ENCODE measurements around the gene IL1A. TPM values are rescaled to one million over a fixed set of nuclear protein-coding genes. Genes with fewer than 3 reads are reported as not detected.

IL1A gene
- total RNA-seq, 1 experiment from 2014 or later: 0.38 TPM

DNA sequence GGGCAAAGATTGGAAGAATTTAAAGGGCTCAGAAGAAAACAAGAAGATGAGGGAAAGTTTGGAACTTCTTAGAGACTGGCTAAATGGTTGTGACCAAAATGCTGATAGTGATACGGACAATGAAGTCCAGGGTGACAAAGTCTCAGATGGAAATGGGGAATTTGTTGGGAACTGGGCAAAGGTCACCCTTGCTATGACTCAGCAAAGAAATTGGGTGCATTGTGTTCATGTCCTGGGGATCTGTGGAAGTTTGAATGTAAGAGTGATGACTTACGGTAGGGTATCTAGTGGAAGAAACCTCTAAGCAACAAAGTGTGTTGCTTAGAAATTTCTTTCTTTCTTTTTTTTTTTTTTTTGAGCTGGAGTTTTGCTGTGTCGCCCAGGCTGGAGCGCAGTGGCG is 6.0 kb upstream of the IL1A start:
- Histone ChIP-seq H3K27me3 (ENCODE audit: control insufficient read depth, insufficient read depth, low read length) (no peaks in the 10 kb centered on the region), H3K36me3 (replicated peaks; ENCODE audit: control insufficient read depth, insufficient read depth, low read length) (no peaks in the 10 kb centered on the region), H3K4me3 (ENCODE audit: insufficient read depth, low read depth, low read length) (no peak overlapping the region)
- DNase-seq: no peak

DNA sequence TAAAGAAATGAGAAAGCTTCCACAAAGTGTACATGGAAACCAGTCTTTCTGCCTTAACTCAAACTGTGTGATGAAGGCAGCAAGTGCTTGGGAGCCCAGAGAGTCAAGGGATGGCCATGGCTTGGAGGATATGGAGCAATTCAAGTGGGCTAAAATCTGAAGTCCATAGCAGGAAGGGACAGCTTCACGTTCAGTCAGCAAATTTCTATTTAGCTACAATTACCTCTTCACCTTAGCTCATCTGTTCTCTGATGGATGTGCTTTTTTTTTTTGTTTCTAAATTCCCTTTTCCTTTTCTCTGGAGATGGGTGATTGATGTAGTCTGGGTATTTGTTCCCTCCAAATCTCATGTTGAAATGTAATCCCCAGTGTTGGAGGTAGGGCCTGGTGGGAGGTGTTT is 4.9 kb upstream of the IL1A start:
- DNase-seq: no peak
- no peak overlapping the region for H3K4me3 ChIP-seq (ENCODE audit: insufficient read depth, low read depth, low read length)

DNA sequence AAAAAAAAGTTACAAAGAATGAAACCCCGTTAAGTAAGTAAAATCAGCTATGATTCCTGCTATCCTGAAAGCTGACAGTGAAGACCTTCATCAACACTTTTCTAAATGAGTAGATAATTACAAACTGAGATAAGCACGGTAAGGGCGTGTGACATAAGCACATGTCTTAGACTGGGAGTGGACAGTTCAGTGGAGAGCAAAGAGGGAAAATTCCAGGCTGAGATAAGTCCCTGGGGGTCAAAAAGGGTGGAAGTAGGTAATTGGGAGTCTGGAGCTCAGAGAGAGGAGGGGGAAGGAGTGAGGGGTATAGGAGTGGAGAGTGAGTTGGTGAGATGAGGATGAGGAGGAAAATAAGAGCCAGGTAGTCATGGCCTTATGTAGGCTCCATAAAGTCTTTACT is 4.4 kb upstream of the IL1A start:
- H3K27me3 ChIP-seq (ENCODE audit: control insufficient read depth, insufficient read depth, low read length): no peaks in the 10 kb centered on the region
- H3K4me3 ChIP-seq (ENCODE audit: insufficient read depth, low read depth, low read length): no peak overlapping the region
- DNase-seq: no peak
- no peaks in the 10 kb centered on the region for H3K36me3 ChIP-seq (replicated peaks; ENCODE audit: control insufficient read depth, insufficient read depth, low read length)

More for the DNA sequence above, 4.9 kb upstream of the IL1A start:
- Histone ChIP-seq H3K27me3 (ENCODE audit: control insufficient read depth, insufficient read depth, low read length) (no peaks in the 10 kb centered on the region), H3K36me3 (replicated peaks; ENCODE audit: control insufficient read depth, insufficient read depth, low read length) (no peaks in the 10 kb centered on the region)

DNA sequence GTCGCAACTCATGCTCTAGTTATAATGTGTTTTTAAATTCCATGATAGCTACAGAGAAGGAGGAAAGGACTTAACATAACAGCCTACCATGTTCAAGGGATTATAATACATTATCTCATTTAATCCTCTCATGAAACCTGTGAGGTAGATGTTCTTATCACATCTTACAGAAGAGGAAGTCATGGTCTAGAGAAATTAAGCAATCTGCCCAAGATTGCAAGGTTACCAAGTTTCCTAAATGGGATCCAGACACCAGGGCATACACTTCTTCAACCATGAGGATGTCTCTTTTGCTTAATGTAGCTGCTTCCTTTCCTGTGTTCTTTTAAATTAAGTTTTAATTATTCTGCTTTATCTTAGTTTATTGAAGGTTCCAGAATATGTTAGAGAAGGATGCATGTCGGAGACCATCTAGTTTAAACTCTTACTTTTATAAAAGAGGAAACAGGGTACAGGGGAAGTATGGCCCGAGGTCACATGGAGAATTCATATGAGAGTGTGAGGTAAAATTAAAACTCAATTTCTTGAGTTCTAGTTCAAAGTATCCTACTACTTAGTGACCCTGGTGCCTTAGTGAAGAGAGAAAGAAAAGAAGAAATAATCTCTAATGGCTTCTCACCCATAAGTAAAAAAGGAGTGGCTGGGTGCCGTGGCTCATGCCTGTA is 3.6 kb upstream of the IL1A start:
- no peak overlapping the region for H3K4me3 ChIP-seq (ENCODE audit: insufficient read depth, low read depth, low read length)
- H3K36me3 ChIP-seq (replicated peaks; ENCODE audit: control insufficient read depth, insufficient read depth, low read length): no peaks in the 10 kb centered on the region
- no peak for DNase-seq
- no peaks in the 10 kb centered on the region for H3K27me3 ChIP-seq (ENCODE audit: control insufficient read depth, insufficient read depth, low read length)

DNA sequence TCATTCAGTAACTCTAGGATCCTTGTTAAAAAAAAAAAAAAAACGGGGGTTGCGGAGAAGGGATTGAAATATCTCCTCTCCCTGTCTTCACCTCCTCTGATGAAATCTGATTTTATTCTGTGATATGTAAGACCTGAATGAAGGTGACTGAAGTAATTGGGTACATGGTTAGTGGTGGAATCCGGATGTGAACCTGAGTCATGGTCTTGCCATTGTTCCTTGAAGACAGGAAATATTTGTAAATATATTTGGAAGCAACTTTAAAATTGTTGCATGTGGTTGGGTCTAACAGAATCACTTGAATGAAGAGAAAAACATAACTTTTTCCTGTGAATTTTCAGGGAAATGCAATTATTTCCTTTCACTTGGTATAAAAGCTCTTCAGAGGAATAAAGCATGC is 3.0 kb upstream of the IL1A start:
- DNase-seq: no peak
- H3K27me3 ChIP-seq (ENCODE audit: control insufficient read depth, insufficient read depth, low read length): no peaks in the 10 kb centered on the region
- H3K4me3 ChIP-seq (ENCODE audit: insufficient read depth, low read depth, low read length): no peak overlapping the region
- no peaks in the 10 kb centered on the region for H3K36me3 ChIP-seq (replicated peaks; ENCODE audit: control insufficient read depth, insufficient read depth, low read length)

DNA sequence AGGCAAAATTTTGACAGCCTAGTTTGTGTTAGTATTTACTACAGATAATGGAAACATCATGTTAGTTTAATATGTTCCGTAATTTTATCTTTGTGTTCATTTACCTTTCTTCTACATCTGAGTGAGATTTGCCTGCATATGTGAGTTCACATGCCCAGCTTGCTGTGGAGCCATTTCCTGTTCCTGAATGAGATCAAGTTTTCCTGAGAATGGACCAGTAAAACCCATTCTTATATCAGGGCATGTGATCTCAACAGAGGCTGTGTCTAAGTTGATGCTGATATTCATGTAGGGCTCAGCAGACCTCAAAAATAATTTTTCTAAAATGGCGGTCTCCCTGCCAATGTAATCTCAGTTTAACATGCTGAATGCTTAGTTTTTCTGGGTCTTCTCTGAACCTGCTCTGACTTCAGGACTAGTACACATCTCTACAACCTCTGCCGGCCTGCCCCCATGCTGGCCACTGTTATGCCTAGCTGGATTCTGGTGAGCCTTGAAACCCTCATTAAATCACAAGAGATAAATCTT is 1.0 kb downstream of the IL1A start:
- no peak for DNase-seq
- H3K4me3 ChIP-seq (ENCODE audit: insufficient read depth, low read depth, low read length): no peak overlapping the region
- H3K27me3 ChIP-seq (ENCODE audit: control insufficient read depth, insufficient read depth, low read length): no peaks in the 10 kb centered on the region
- H3K36me3 ChIP-seq (replicated peaks; ENCODE audit: control insufficient read depth, insufficient read depth, low read length): no peaks in the 10 kb centered on the region

DNA sequence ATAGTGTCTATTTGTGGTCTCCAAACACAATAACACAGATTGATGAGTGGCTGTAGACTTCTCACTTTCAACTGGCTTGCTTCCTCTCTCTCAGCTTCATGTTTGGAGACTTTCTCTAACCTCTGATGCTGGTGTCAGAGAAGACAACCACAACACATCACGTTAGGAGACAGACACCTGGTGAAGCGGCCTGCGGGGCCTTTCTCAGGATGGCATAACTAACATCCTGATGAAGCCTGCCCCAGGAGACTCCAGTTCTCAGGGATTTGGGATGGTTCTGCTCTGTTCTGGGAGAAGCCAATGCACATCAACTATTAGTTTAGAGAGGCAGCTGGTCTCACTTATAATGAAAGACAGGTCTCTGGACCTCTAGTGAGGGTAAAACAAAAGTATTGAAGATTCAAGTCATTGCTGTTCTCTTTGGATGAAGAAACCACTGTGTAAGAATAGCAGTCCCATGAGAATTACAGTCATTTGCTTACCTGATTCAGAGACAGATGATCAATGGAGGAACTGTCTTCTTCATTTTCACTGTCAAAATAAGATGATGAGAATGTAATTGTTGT is 2.0 kb downstream of the IL1A start:
- Histone ChIP-seq H3K36me3 (replicated peaks; ENCODE audit: control insufficient read depth, insufficient read depth, low read length) (no peaks in the 10 kb centered on the region), H3K27me3 (ENCODE audit: control insufficient read depth, insufficient read depth, low read length) (no peaks in the 10 kb centered on the region), H3K4me3 (ENCODE audit: insufficient read depth, low read depth, low read length) (no peak overlapping the region)
- DNase-seq: no peak

DNA sequence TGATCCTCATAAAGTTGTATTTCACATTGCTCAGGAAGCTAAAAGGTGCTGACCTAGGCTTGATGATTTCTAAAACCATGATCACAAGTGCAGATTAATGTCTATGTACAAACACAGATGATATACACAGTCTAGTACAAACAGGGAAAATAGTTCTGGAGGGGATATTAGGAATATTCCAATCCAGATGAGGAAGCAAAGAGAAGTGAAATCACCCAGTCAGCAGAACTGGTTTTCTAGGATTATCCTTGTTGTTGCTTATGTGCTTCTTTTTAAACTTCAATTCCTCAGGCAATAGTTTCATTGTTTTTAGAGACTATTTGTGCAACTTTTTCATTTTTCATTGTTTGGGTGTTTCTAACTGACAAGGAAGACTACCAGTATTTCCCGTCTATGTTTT is 4.7 kb downstream of the IL1A start:
- no peaks in the 10 kb centered on the region for H3K36me3 ChIP-seq (replicated peaks; ENCODE audit: control insufficient read depth, insufficient read depth, low read length)
- no peaks in the 10 kb centered on the region for H3K27me3 ChIP-seq (ENCODE audit: control insufficient read depth, insufficient read depth, low read length)
- H3K4me3 ChIP-seq (ENCODE audit: insufficient read depth, low read depth, low read length): no peak overlapping the region
- no peak for DNase-seq

DNA sequence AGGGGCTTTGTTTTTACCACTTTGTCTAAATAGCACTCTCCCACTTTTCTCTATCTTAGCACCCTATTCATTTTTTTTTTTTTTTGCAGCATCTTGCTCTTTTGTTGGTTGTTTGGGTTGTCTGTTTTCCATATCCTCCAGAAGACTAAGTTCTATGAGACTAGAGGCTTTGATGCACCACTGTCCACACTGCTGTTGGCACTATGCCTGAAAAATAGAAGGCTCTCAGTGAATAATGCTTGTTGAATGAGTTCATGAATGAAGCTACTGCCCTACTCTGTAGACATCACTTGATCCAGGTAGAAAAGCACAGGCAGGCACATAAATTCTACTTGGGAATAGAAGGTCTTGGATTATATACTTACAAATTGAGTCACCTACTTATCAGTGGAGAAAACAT is 7.3 kb downstream of the IL1A start:
- no peak for DNase-seq
- no peak overlapping the region for H3K4me3 ChIP-seq (ENCODE audit: insufficient read depth, low read depth, low read length)
- no peaks in the 10 kb centered on the region for H3K27me3 ChIP-seq (ENCODE audit: control insufficient read depth, insufficient read depth, low read length)
- no peaks in the 10 kb centered on the region for H3K36me3 ChIP-seq (replicated peaks; ENCODE audit: control insufficient read depth, insufficient read depth, low read length)

DNA sequence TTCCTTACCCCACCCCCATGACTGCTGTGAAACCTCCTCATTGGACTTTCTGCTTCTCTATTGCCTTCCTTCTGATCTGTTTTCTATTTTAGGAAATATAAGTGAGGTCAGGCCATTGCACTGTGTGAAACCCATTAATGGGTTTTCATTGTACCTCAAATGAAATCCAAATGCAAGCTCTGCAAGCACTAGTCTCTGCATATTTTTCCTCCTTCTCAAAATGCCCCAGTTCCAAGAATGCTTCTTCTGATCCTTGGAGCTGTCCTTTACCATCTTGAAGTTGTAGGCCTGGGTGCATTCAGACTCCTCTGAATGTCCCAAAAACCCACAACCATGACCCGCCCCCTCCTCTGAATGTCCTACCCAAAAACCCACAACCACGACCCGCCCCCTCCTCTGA is 8.2 kb downstream of the IL1A start:
- Histone ChIP-seq H3K36me3 (replicated peaks; ENCODE audit: control insufficient read depth, insufficient read depth, low read length) (no peaks in the 10 kb centered on the region), H3K4me3 (ENCODE audit: insufficient read depth, low read depth, low read length) (no peak overlapping the region), H3K27me3 (ENCODE audit: control insufficient read depth, insufficient read depth, low read length) (no peaks in the 10 kb centered on the region)
- DNase-seq: no peak

DNA sequence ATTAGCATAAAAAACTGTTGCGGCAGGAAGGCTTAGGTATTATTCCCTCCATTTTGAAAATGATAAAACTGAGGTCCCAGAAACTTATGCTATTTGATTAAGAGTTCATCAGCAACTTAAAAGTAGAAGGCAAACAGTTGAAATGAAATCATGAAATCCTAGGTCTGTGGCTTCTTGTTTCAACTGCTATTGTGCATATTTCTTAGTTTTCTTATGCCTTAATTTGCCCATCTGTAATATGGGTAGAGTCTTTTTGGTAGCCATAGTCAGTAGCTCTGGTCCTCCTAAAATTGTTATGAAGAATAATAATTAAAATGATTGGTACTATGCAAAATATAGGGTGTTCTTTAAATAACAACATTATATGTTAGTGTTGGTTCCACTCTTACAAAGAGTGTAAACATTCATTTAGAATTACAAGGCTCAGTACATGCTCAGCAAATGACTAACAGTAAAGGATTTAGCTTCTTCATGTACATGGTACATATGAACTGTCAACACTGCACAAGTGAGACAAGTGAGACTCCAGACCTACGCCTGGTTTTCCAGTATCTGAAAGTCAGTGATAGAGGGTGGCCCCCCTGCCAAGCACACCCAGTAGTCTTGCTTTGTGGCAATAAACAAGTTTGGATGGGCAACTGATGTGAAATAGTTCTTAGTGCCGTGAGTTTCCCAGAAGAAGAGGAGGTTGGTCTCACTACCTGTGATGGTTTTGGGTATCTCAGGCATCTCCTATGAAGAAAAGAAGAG is 9.6 kb downstream of the IL1A start:
- no peaks in the 10 kb centered on the region for H3K27me3 ChIP-seq (ENCODE audit: control insufficient read depth, insufficient read depth, low read length)
- DNase-seq: no peak
- no peak overlapping the region for H3K4me3 ChIP-seq (ENCODE audit: insufficient read depth, low read depth, low read length)
- no peaks in the 10 kb centered on the region for H3K36me3 ChIP-seq (replicated peaks; ENCODE audit: control insufficient read depth, insufficient read depth, low read length)

DNA sequence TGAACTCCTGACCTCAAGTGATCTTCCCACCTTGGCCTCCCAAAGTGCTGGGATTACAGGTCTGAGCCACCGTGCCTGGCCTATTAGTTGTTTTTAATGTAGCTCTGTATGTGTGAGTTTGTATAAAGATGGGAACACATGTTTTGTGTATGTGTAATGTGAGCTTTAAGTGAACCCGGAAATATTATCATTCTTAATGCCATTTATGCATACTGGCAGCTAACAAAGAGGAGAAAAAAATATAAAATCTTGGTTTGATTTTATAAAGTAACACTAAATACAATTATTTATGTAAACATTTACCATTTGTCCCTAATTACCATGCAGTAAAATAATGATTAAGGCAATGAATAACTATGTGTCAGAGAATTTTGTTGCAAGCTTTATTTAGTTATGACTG is 10.7 kb downstream of the IL1A start:
- Histone ChIP-seq H3K36me3 (replicated peaks; ENCODE audit: control insufficient read depth, insufficient read depth, low read length) (no peaks in the 10 kb centered on the region), H3K4me3 (ENCODE audit: insufficient read depth, low read depth, low read length) (no peak overlapping the region), H3K27me3 (ENCODE audit: control insufficient read depth, insufficient read depth, low read length) (no peaks in the 10 kb centered on the region)
- DNase-seq: no peak

DNA sequence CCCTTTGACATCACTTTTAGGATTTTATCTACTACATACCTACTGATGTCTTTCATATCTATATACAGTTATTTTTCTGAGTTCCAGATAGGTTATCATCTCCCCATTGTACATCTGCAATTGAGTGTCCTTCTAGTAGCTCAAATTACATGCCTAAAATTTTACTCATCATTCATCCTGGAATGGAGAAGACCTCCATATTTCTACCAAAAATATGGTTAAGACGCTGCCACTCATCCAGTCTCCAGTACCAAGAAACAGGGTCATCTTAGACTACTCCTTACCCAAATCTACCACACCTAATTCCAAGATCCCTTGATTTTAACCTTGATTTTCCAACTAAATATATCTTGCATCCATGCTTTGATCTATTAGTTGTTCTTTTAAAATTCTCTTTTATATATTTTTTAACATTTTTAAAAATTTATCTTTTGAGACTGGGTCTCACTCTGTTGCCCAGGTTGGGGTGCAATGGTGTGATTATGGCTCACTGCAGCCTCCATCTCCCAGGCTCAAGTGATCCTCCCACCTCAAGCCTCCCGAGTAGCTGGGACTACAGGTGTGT is 11.3 kb downstream of the IL1A start:
- H3K27me3 ChIP-seq (ENCODE audit: control insufficient read depth, insufficient read depth, low read length): no peaks in the 10 kb centered on the region
- no peak for DNase-seq
- H3K4me3 ChIP-seq (ENCODE audit: insufficient read depth, low read depth, low read length): no peak overlapping the region
- H3K36me3 ChIP-seq (replicated peaks; ENCODE audit: control insufficient read depth, insufficient read depth, low read length): no peaks in the 10 kb centered on the region

DNA sequence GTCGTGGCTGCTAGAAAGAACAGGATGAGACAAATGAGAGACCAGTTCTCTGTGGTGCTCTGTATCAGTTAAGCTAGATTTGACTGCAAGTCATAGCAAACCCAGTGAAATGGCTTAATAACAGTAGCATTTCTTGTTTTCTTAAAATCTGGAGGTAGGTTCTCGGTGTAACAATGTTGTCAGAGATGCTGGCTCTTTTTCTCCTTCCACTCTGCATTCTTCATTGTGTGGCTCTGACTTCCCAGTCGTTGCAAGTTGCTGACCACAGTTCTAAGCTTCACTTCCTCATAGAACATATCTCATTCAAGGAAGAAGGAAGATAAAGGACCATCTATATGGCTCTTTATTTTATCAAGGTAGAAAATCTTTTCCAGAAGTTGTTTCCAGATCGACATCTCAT is 12.0 kb downstream of the IL1A start:
- Histone ChIP-seq H3K4me3 (ENCODE audit: insufficient read depth, low read depth, low read length) (no peak overlapping the region), H3K27me3 (ENCODE audit: control insufficient read depth, insufficient read depth, low read length) (no peaks in the 10 kb centered on the region), H3K36me3 (replicated peaks; ENCODE audit: control insufficient read depth, insufficient read depth, low read length) (no peaks in the 10 kb centered on the region)
- no peak for DNase-seq

DNA sequence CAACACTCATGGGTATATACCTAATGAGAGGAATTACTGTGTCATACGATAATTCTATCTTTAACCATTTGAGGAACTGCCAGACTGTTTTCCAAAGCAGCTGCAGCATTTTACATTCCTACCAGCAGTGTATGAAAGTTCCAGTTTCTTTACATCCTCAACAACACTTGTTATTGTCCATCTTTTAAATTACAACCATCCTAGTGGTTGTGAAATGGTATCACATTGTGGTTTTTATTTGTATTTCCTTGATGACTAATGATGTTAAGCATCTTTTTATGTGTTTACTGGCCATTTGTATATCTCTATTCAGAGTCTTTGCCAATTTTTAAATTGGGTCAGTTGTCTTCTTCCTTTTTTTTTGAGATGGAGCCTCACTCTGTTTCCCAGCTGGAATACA is 15.9 kb downstream of the IL1A start:
- Histone ChIP-seq H3K36me3 (replicated peaks; ENCODE audit: control insufficient read depth, insufficient read depth, low read length) (no peaks in the 10 kb centered on the region), H3K27me3 (ENCODE audit: control insufficient read depth, insufficient read depth, low read length) (no peaks in the 10 kb centered on the region), H3K4me3 (ENCODE audit: insufficient read depth, low read depth, low read length) (no peak overlapping the region)
- DNase-seq: no peak
